PC-9 (cell line): Measurements from ENCODE around the gene PPP1R9A. TPM values are rescaled to one million over a fixed set of nuclear protein-coding genes. Genes with fewer than 3 reads are reported as not detected.
A peak's percentile ranks its signal among the peaks of the same experiment; 100 is the strongest.

Experiments used
- BruUV-seq: library from RNA; stranded (reverse); fragments of 400-500 nt; replicated peaks from 2 replicates; lab custom pipeline; 2021; lab: Mats Ljungman, UMichigan
- CTCF ChIA-PET: fragments of 300-600 bp; sonication (Branson Sonifier 250); formaldehyde crosslinking; loops from one replicate; lab custom pipeline; 2022; ENCODE audit warnings: antibody characterized with exemption; lab: Charles Lee
- POLR2A ChIA-PET: fragments of 300-600 bp; sonication (Branson Sonifier 250); formaldehyde crosslinking; loops from one replicate; lab custom pipeline; 2022; ENCODE audit warnings: antibody characterized with exemption; ENCODE audit not compliant: unreplicated experiment; lab: Charles Lee
- DNase-seq, 2 experiments: peaks; one replicate each; pipeline versions ENCODE4 v3.0.0 to v3.0.0-alpha.2; 2015 to 2022; ENCODE audit warnings: mixed read lengths in 1 of 2
- H2AFZ ChIP-seq: fragments of 200-600 bp; sonication (generic); 2 replicates; pipeline ENCODE4 v1.8.1; 2017; ENCODE audit warnings: antibody characterized with exemption
- H3F3A ChIP-seq: fragments of 200-600 bp; sonication (generic); 2 replicates; pipeline ENCODE4 v1.8.1; 2017; ENCODE audit warnings: antibody characterized with exemption, mild to moderate bottlenecking, low read depth; ENCODE audit not compliant: insufficient read depth
- H3K27ac ChIP-seq: fragments of 200-600 bp; sonication (generic); 2 replicates; pipeline ENCODE4 v1.6.1; 2016; ENCODE audit warnings: mixed run types
- H3K27me3 ChIP-seq: fragments of 200-600 bp; sonication (generic); 2 replicates; pipeline ENCODE4 v1.6.1; 2016; ENCODE audit warnings: low read depth, mixed run types; ENCODE audit not compliant: insufficient read depth
- H3K36me3 ChIP-seq: fragments of 200-600 bp; sonication (generic); 2 replicates; pipeline ENCODE4 v1.6.1; 2016; ENCODE audit warnings: low read depth, mixed run types
- H3K4me1 ChIP-seq: fragments of 200-600 bp; sonication (generic); replicated peaks from 2 replicates; pipeline ENCODE4 v1.6.1; 2016; ENCODE audit warnings: mixed run types; ENCODE audit not compliant: insufficient read depth
- H3K4me2 ChIP-seq: fragments of 200-600 bp; sonication (generic); 2 replicates; pipeline ENCODE4 v1.6.1; 2017; ENCODE audit warnings: mixed run types
- H3K4me3 ChIP-seq: fragments of 200-600 bp; sonication (generic); 2 replicates; pipeline ENCODE4 v1.6.1; 2016; ENCODE audit warnings: mixed run types
- H3K79me2 ChIP-seq: fragments of 200-600 bp; sonication (generic); 2 replicates; pipeline ENCODE4 v1.6.1; 2017; ENCODE audit warnings: low read depth, mixed run types
- H3K9me2 ChIP-seq: fragments of 200-600 bp; sonication (generic); 2 replicates; pipeline ENCODE4 v1.8.1; 2017; ENCODE audit warnings: mild to moderate bottlenecking; ENCODE audit not compliant: insufficient read depth
- H3K9me3 ChIP-seq: fragments of 200-600 bp; sonication (generic); 2 replicates; pipeline ENCODE4 v1.8.1; 2016; ENCODE audit warnings: low read depth; ENCODE audit not compliant: insufficient read depth
- H4K20me1 ChIP-seq: fragments of 200-600 bp; sonication (generic); 2 replicates; pipeline ENCODE4 v1.8.1; 2017; ENCODE audit not compliant: insufficient read depth
- CTCF ChIP-seq: fragments of 200-600 bp; sonication (generic); conservative IDR thresholded peaks from 2 replicates; pipeline ENCODE4 v1.6.1; 2017; ENCODE audit warnings: mixed run types, antibody characterized with exemption, mild to moderate bottlenecking, moderate library complexity
- EZH2 ChIP-seq: fragments of 200-600 bp; sonication (generic); IDR thresholded peaks from 2 replicates; pipeline ENCODE4 v1.8.0; 2017; ENCODE audit warnings: antibody characterized with exemption, low read depth
- intact Hi-C: fragments of 100-400 bp; cut with micrococcal nuclease; formaldehyde crosslinking; loops from one replicate; pipeline ENCODE4 v1.10.0; 2022; ENCODE audit not compliant: unreplicated experiment
- total RNA-seq: library from RNA; stranded (reverse); gene quantifications from 2 replicates; pipeline ENCODE4 v1.2.3, GENCODE V29; 2021

Gene PPP1R9A
- total RNA-seq, 1 experiment from 2014 or later, result 11.5 TPM

GRCh38 chr7:95327356-95327755, 420.0 kb downstream of the PPP1R9A start:
- H3F3A ChIP-seq, result no peaks in the 10 kb centered on the region
- H2AFZ ChIP-seq, result no peak overlapping the region
- H3K9me3 ChIP-seq, result no peaks in the 10 kb centered on the region
- 0 out of 2 replicates have a peak, but pooled peaks cover 4% of the 10 kb centered on the region for H3K9me2 ChIP-seq
- BruUV-seq, result no TSS peak
- ChIA-PET POLR2A (no interaction called here), CTCF (no interaction called here)
- H3K36me3 ChIP-seq, result no peaks in the 10 kb centered on the region
- H3K4me3 ChIP-seq, result no peak overlapping the region
- peaks cover 4% of the 10 kb centered on the region; the same call in 1 of the 2 replicates for H3K27me3 ChIP-seq
- H3K27ac ChIP-seq, result no peak overlapping the region
- H3K4me2 ChIP-seq, result no peak overlapping the region
- no peaks in the 10 kb centered on the region for H3K4me1 ChIP-seq
- no peak for TF ChIP-seq CTCF
- TF ChIP-seq EZH2, result no peak
- no peak for DNase-seq
- H4K20me1 ChIP-seq, result no peaks in the 10 kb centered on the region
- no peaks in the 10 kb centered on the region for H3K79me2 ChIP-seq
- intact Hi-C loops, result no loop called here

GRCh38 chr7:95330204-95330960, 423.0 kb downstream of the PPP1R9A start:
- Histone ChIP-seq H3K79me2 (no peaks in the 10 kb centered on the region), H3K9me3 (no peaks in the 10 kb centered on the region), H3K9me2 (0 out of 2 replicates have a peak, but pooled peaks cover 4% of the 10 kb centered on the region), H3K36me3 (no peaks in the 10 kb centered on the region), H3K27ac (no peak overlapping the region), H4K20me1 (no peaks in the 10 kb centered on the region), H3K4me1 (no peaks in the 10 kb centered on the region), H3K4me3 (no peak overlapping the region), H2AFZ (no peak overlapping the region), H3K4me2 (peak overlapping the region; percentile 28), H3F3A (no peaks in the 10 kb centered on the region), H3K27me3 (no peaks in the 10 kb centered on the region)
- no TSS peak for BruUV-seq
- intact Hi-C loops, result no loop called here
- POLR2A ChIA-PET, result no interaction called here
- DNase-seq, result no peak
- TF ChIP-seq CTCF, result no peak
- no peak for TF ChIP-seq EZH2
- CTCF ChIA-PET, result interaction anchor here (0.6 kb wide), 1 partner anchor 66 kb away, joined by 4 read pairs; the partner anchor contains the start of gene PON3

GRCh38 chr7:95330961-95331337, 423.6 kb downstream of the PPP1R9A start:
- ChIA-PET CTCF (interaction anchor here (0.6 kb wide), 1 partner anchor 65 kb away, joined by 4 read pairs; the partner anchor contains the start of gene PON3), POLR2A (no interaction called here)
- Histone ChIP-seq H3K27me3 (no peaks in the 10 kb centered on the region), H3K9me2 (0 out of 2 replicates have a peak, but pooled peaks cover 4% of the 10 kb centered on the region), H3K36me3 (no peaks in the 10 kb centered on the region), H3F3A (no peaks in the 10 kb centered on the region), H2AFZ (no peak overlapping the region), H3K4me2 (peak overlapping the region; percentile 28), H3K27ac (no peak overlapping the region), H3K9me3 (no peaks in the 10 kb centered on the region), H3K79me2 (no peaks in the 10 kb centered on the region), H3K4me3 (no peak overlapping the region), H3K4me1 (no peaks in the 10 kb centered on the region), H4K20me1 (no peaks in the 10 kb centered on the region)
- TF ChIP-seq EZH2 (no peak), CTCF (no peak)
- no peak for DNase-seq
- intact Hi-C loops, result no loop called here
- BruUV-seq, result no TSS peak
